ENCODE data around the gene UVSSA.

DNA sequence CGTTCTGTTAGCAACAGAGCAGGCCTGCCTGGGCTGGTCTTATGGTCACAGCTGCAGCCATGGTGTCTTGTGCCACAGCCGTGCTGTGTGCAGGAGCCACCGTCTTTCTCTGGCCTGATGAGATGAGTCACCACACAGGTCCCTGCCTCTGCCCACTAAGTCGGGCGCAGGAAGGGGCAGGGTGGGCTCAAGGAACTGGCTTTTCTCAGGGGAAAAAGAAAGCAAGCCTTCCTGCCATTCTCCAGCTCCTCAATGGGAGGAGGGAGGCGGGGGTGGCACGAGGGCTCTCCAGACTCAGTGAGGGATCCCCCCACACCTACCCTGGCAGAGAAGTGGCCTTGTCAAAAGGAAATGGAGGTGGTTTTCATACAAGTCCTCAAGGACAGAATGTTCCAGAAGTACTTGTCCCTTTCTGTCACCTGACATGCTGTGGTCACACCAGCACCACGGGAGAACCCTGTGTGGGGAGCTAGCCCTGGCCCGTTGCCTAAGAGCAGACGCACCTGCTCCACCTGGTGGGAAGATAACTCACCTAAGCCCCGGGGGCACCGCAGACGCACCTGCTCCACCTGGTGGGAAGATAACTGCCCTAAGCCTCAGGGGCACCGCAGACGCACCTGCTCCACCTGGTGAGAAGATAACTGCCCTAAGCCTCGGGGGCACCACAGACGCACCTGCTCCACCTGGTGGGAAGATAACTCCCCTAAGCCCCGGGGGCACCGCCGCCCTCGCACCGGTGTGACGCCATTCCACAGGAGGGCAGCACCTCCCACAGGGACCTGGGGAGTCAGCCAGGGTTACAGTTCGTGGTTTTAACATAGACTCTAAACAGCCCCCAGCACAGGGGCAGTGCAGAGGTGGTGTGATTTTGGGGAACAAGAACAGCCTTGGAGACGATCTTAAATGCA, 18.5 kb downstream of the UVSSA start:
- TF ChIP-seq, protein P1, sequence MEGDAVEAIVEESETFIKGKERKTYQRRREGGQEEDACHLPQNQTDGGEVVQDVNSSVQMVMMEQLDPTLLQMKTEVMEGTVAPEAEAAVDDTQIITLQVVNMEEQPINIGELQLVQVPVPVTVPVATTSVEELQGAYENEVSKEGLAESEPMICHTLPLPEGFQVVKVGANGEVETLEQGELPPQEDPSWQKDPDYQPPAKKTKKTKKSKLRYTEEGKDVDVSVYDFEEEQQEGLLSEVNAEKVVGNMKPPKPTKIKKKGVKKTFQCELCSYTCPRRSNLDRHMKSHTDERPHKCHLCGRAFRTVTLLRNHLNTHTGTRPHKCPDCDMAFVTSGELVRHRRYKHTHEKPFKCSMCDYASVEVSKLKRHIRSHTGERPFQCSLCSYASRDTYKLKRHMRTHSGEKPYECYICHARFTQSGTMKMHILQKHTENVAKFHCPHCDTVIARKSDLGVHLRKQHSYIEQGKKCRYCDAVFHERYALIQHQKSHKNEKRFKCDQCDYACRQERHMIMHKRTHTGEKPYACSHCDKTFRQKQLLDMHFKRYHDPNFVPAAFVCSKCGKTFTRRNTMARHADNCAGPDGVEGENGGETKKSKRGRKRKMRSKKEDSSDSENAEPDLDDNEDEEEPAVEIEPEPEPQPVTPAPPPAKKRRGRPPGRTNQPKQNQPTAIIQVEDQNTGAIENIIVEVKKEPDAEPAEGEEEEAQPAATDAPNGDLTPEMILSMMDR (IDR thresholded peaks at IDR 0.05), result no peak
- no peak for TF ChIP-seq POLR2A (IDR thresholded peaks at IDR 0.05)
- TF ChIP-seq POLR2AphosphoS5 (IDR thresholded peaks at IDR 0.05), result no peak

Measured in breast epithelium (tissue), 3 donors.